Effector memory CD8-positive, alpha-beta T cell (primary cell): Measurements from ENCODE around the gene PDE6G.
"Not testable (repeated sequence)": the region's sequence is repeated elsewhere in the genome, so short reads cannot be mapped to it uniquely, and the experiment has no call there.

Experiments used
- ATAC-seq: fragments of 150-1000 bp; cut with Tn5 transposase; replicated peaks from 2 replicates; pipeline ENCODE4 v1.10.0; 2021; ENCODE audit warnings: mild to moderate bottlenecking, moderate library complexity
- DNase-seq, 3 experiments: peaks; one replicate each; pipeline ENCODE4 v3.0.0; 2021
- H3K27ac Mint-ChIP-seq, 2 donors: one replicate each; pipeline ENCODE4 v1.8.0; 2022; ENCODE audit warnings: mild to moderate bottlenecking in 2 of 2, mixed read lengths in 2 of 2, moderate library complexity in 2 of 2
- H3K27me3 Mint-ChIP-seq, 2 donors: one replicate each; pipeline ENCODE4 v1.8.0; 2022; ENCODE audit warnings: mixed read lengths in 2 of 2
- H3K36me3 Mint-ChIP-seq: one replicate; pipeline ENCODE4 v1.8.0; 2022; ENCODE audit warnings: mild to moderate bottlenecking, moderate library complexity, mixed read lengths; ENCODE audit not compliant: insufficient read depth
- H3K4me1 Mint-ChIP-seq, 2 donors: one replicate each; pipeline ENCODE4 v1.8.0; 2022; ENCODE audit warnings: low read depth in 2 of 2, mixed read lengths in 2 of 2
- H3K4me3 Mint-ChIP-seq, 2 donors: one replicate each; pipeline ENCODE4 v1.8.0; 2022; ENCODE audit warnings: mild to moderate bottlenecking in 2 of 2, mixed read lengths in 2 of 2, moderate library complexity in 2 of 2
- H3K9me3 Mint-ChIP-seq, 2 donors: one replicate each; pipeline ENCODE4 v1.8.0; 2022; ENCODE audit warnings: mixed read lengths in 2 of 2

PDE6G gene

DNA sequence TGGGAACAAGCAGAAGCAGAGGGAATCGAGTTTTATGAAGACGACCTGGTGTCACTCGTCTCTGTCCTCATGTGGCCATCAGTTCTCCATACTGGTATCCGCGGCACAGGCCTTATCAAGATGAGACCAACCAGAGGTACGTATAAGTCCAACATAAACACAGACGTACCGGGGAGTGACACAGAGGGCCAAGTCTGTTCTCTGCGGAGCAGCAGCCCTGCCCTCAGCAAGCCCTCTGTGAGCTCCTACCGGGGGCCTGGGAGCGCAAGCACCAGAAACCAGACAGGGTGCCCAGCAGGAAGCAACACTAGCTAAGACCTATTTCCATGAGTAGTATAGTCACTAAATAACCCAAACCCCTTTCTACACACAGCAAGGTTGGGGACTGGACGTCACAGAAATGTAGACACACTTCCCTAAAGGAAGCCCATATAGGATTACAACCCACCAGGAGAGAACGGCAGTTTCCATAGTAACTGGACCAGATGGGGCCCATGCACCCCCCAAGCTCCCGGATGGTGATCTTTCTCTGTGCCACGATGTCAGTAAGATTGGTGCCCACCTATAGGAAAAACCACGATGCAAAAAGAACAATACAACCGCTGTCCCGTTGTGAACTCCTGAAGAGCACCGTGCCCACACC, 26.3 kb upstream of the PDE6G start:
- ATAC-seq: no peak
- peak overlapping the region in 1 of 2 donors; percentile 91 for H3K27ac Mint-ChIP-seq
- no peaks in the 10 kb centered on the region for H3K27me3 Mint-ChIP-seq
- H3K36me3 Mint-ChIP-seq: peaks cover 17% of the 10 kb centered on the region
- H3K4me1 Mint-ChIP-seq: peaks cover 26 to 28% of the 10 kb centered on the region in 2 donors
- H3K4me3 Mint-ChIP-seq: peak overlapping the region; percentile 87 to 90
- no peaks in the 10 kb centered on the region for H3K9me3 Mint-ChIP-seq
- DNase-seq: no peak

DNA sequence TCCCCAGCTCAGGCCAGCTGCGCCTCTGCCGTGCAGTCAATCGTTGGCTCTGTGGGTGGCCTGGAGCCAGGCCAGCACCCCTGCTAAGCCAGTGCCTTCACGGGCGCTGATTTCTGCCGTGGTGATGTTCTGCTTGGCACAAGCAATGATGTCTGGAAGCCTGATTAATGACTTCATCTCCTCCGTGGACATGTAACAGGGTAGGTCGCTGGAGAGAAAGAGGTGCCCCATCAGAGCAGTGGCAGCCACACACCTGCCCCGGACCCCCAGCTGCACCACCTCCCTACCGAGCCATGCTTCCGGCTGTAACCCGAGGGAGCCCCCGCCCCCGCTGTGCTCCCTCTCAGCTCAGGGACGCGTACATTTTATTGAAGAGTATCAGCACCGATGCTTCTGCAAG, 25.3 kb upstream of the PDE6G start:
- Mint-ChIP-seq H3K9me3 (no peaks in the 10 kb centered on the region), H3K4me1 (peaks cover 19 to 22% of the 10 kb centered on the region in 2 donors), H3K27me3 (no peaks in the 10 kb centered on the region), H3K27ac (no peak overlapping the region), H3K4me3 (no peak overlapping the region), H3K36me3 (peaks cover 18% of the 10 kb centered on the region)
- ATAC-seq (no peak), DNase-seq (no peak)

DNA sequence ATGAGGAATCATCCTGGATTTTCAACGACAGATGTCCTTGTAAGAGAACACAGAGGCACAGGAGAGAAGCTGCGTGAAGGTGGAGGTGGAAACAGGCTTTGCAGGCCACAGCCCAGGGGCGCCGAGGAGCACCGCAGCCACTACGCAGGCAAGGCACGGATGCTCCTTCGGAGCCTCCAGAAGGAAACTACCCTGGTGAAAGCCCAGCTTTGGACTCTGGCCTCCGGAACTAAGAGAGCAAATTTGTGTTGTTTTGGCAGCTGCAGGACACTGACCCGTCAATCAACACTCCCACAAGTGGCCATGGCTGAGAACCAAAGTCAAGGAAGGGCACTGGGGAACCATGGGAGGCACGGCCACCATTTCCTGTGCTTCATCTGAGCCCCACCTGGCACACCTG, 23.8 kb upstream of the PDE6G start:
- peaks cover 22% of the 10 kb centered on the region in 2 donors for H3K4me1 Mint-ChIP-seq
- DNase-seq (no peak), ATAC-seq (no peak)
- H3K36me3 Mint-ChIP-seq: peaks cover 15% of the 10 kb centered on the region
- no peaks in the 10 kb centered on the region for H3K27me3 Mint-ChIP-seq
- peak overlapping the region in 1 of 2 donors; percentile 41 for H3K27ac Mint-ChIP-seq
- no peaks in the 10 kb centered on the region for H3K9me3 Mint-ChIP-seq
- no peak overlapping the region for H3K4me3 Mint-ChIP-seq

DNA sequence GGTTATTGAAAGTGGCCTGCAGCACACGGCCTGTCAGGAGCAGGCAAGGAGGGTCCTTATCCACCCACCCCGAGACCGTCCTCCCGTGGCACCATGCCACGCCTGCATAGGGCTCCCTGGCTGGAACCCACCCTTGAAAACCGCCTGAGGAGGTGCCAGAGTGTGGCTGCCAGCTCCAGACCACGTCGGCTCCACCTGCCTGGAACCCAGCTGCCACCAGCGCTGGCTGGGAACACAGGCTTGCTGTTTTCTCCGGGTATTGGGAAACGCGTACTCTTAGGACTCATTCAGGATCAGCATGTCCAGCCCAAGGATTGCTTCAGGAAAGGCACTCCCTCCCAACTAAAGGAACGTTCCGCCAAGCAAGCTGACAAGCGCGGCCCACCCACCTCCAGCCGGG, 20.6 kb upstream of the PDE6G start:
- peaks cover 6 to 7% of the 10 kb centered on the region in 2 donors for H3K4me1 Mint-ChIP-seq
- no peaks in the 10 kb centered on the region for H3K9me3 Mint-ChIP-seq
- no peak overlapping the region for H3K4me3 Mint-ChIP-seq
- H3K27ac Mint-ChIP-seq: no peak overlapping the region
- ATAC-seq (no peak), DNase-seq (no peak)
- peaks cover 27% of the 10 kb centered on the region for H3K36me3 Mint-ChIP-seq
- H3K27me3 Mint-ChIP-seq: no peaks in the 10 kb centered on the region

DNA sequence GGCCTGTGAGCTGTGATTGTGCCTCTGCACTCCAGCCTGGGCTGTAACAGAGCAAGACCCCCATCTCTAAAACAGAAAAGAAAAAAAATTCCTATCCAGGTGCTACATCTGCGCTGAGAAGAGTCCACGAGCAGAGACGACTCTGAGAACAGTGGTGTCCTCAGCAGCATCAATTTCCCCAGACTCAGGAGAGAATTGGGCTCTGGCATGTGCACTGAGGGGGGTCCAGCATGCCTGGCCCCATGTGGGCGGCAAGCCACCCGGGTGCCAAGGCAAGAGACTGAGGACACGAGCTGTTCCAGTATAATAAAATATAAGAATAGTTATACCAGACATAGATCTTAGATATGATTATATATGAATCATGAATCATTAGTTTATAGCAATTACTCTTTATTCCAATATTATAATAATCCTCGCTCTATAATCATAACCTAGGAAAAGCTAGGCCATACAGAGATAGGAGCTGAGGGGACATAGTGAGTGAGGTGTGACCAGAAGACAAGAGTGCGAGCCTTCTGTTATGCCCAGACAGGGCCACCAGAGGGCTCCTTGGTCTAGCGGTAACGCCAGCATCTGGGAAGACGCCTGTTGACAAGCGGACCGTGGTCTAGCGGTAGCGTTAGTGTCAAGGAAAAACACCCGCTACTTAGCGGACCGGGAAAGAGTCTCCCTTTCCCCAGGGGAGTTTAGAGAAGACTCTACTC, 19.3 kb upstream of the PDE6G start:
- H3K36me3 Mint-ChIP-seq: peaks cover 36% of the 10 kb centered on the region
- H3K4me3 Mint-ChIP-seq, H3K9me3 Mint-ChIP-seq, H3K27me3 Mint-ChIP-seq, H3K27ac Mint-ChIP-seq, H3K4me1 Mint-ChIP-seq, ATAC-seq: not testable (repeated sequence)
- DNase-seq: peak in 2 of 3 experiments; percentile 16 to 25

DNA sequence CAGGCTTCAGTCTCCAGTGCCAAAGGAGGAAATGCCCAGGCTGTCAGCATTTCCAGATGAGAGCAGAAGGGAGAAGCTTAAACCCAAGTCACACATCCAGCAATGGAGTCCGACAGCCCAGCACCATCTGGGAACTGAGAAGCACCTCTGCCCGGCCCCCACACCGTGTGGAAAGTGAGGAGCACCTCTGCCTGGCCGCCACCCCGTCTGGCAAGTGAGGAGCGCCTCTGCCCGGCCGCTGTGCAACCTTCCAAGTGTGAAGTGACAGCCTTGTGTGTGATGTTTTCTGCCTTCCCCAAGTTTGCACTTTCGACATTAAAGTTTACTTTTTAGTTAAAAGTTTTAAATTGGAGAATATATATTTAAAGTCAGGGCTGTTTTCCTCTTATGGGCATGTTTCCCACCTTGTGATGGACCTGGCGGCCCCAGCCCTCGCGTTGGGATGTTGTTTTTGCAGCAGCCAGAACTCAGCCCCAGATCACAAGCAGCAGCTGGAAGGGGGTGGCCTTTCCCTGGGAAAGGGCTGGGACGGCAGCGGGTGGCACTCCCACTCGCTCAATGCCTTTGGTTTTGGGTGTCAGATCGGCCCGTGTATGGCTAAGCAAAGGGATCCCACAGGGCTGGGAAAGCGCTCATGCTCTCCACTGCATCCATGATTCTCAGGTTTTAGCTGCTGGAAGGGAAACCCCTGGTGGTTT, 17.4 kb upstream of the PDE6G start:
- H3K36me3 Mint-ChIP-seq: peaks cover 41% of the 10 kb centered on the region
- ATAC-seq: no peak
- DNase-seq: no peak
- H3K9me3 Mint-ChIP-seq: no peaks in the 10 kb centered on the region
- no peaks in the 10 kb centered on the region for H3K27me3 Mint-ChIP-seq
- H3K27ac Mint-ChIP-seq: no peak overlapping the region
- H3K4me3 Mint-ChIP-seq: no peak overlapping the region
- peaks cover 6 to 7% of the 10 kb centered on the region in 2 donors for H3K4me1 Mint-ChIP-seq

DNA sequence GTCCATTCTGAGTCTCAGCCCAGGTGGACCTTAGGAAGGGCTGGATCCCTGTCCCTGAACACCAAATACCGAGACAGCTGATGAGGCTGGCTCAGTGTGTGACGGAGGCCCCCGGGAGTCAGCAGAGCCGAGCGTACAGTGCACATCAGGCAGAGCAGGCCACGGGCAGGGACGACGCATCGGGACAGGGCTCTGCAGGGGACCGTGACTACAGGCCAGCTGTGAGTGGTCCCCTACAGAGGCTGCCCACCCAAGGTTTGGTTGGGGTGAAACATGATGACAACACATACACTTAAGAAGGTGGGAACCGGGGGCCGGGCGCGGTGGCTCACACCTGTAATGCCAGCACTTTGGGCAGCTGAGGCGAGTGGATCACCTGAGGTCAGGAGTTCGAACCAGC, 16.6 kb upstream of the PDE6G start:
- H3K36me3 Mint-ChIP-seq: peaks cover 43% of the 10 kb centered on the region
- no peaks in the 10 kb centered on the region for H3K27me3 Mint-ChIP-seq
- DNase-seq (no peak), ATAC-seq (no peak)
- H3K27ac Mint-ChIP-seq: no peak overlapping the region
- H3K9me3 Mint-ChIP-seq: no peaks in the 10 kb centered on the region
- no peak overlapping the region for H3K4me3 Mint-ChIP-seq
- H3K4me1 Mint-ChIP-seq: peaks cover 7 to 12% of the 10 kb centered on the region in 2 donors

DNA sequence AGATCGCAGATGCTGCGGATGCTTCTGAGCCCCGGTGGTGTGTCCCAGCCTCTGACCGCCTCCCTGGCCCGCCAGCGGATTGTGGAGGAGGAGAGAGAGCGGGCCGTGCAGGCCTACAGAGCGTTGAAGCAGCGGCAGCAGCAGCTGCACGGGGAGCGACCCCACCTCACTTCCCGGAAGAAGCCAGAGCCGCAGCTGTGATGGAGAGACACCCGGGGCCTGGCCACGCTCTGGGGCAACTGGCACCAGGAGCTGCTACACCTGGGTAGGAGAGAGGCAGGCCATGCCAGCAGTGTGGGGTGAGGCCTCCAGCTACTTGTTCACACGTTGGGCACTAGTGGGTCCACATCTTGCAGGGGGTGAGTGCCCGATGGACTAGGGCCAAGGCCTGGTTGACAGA, 16.2 kb upstream of the PDE6G start:
- Mint-ChIP-seq H3K27ac (no peak overlapping the region), H3K36me3 (peaks cover 44% of the 10 kb centered on the region), H3K27me3 (no peaks in the 10 kb centered on the region), H3K9me3 (no peaks in the 10 kb centered on the region), H3K4me1 (peaks cover 12 to 16% of the 10 kb centered on the region in 2 donors), H3K4me3 (no peak overlapping the region)
- no peak for ATAC-seq
- no peak for DNase-seq

DNA sequence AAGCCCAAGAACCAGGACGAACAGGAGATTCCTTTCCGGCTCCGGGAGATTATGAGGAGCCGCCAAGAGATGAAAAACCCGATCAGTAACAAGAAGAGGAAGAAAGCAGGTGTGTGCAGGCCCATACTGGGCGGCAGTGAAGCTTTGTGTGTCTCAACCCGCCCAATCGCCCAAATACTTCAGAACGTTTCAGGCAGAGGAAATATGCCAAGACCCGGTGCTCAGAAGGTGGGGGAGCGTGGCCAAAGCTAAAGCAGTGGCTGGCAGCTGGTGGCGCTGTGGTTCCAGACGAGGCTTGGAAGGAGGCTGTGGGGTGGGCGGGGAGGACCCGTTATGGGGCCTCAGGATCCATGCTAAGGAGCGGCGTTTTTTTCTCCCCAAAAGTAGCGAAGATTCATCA, 11.4 kb upstream of the PDE6G start:
- Mint-ChIP-seq H3K9me3 (no peaks in the 10 kb centered on the region), H3K4me1 (peaks cover 18 to 21% of the 10 kb centered on the region in 2 donors), H3K27me3 (no peaks in the 10 kb centered on the region), H3K4me3 (peak overlapping the region; percentile 92 to 94), H3K27ac (peak overlapping the region; percentile 86 to 91), H3K36me3 (peaks cover 50% of the 10 kb centered on the region)
- DNase-seq (no peak), ATAC-seq (no peak)

DNA sequence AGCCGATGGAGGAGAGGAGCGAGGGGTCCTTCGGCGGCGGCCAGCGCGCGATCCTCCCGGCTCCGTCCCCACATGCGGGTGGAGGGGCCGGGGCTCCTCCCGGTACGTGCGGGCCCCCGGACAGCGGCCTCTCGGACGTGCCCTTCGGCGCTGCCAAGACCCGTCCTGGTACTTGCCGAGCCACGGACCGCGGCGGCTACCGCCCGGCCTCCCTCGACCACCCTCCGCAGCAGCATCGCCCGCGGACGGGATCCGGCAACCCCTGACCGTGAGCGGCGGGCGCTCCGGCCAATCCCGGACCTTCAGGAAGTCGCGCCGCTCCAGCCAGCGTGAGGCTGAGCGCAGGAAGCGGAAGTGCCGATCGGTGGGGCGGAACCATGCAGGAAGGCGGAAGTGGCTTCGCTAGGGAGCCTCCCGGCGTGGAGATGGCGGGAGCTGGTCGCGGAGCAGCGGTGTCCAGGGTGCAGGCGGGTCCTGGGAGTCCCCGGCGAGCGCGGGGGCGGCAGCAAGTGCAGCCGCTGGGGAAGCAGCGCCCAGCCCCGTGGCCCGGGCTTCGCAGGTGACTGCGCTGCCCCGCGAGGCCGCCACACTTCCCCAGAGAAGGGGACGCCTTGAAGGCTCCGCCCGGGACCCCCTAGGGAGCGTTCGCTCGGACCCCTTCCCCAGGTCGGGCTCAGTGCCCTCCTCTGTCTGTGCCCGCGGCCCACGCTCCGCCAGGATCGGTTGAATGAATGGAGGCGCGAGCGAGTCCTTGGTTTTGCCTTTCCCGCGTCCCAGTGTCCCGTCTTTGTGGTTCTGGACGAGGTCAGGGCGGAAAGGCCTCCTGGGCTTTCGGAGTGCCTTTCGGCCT, 10.2 kb upstream of the PDE6G start, which contains the start of the genes CCDC137 and OXLD1:
TSS of gene CCDC137 (plus strand) at position 396 of the 850 bp plus-strand sequence. CDS start at position 426, 30 bp downstream.
TSS of gene OXLD1 (minus strand) at position 264 of the 850 bp plus-strand sequence. CDS start at position 236, 28 bp downstream.
- Mint-ChIP-seq H3K4me1 (peaks cover 18 to 21% of the 10 kb centered on the region in 2 donors), H3K27ac (peak within 1 kb of the TSS; percentile 86 to 91), H3K27me3 (no peaks in the 10 kb centered on the region), H3K4me3 (peak within 1 kb of the TSS; percentile 92 to 94), H3K9me3 (no peaks in the 10 kb centered on the region), H3K36me3 (peaks cover 44% of the 10 kb centered on the region)
- peak; percentile 88 to 89 (median 88) for DNase-seq
- ATAC-seq: peak; percentile 94

DNA sequence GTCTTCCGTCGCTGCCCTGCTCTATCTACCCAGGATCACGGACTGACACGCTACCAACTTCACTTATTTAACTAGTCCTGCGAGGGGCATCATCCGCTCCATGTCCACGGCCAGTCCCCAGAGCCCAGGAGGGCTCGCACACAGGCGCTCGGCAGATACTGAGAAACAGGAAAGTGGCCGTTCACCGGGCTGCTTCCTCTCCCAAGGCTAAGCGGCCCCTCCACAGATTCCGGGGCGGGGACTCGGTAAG, 9.7 kb upstream of the PDE6G start:
- no peaks in the 10 kb centered on the region for H3K27me3 Mint-ChIP-seq
- H3K36me3 Mint-ChIP-seq: peaks cover 38% of the 10 kb centered on the region
- H3K9me3 Mint-ChIP-seq: no peaks in the 10 kb centered on the region

DNA sequence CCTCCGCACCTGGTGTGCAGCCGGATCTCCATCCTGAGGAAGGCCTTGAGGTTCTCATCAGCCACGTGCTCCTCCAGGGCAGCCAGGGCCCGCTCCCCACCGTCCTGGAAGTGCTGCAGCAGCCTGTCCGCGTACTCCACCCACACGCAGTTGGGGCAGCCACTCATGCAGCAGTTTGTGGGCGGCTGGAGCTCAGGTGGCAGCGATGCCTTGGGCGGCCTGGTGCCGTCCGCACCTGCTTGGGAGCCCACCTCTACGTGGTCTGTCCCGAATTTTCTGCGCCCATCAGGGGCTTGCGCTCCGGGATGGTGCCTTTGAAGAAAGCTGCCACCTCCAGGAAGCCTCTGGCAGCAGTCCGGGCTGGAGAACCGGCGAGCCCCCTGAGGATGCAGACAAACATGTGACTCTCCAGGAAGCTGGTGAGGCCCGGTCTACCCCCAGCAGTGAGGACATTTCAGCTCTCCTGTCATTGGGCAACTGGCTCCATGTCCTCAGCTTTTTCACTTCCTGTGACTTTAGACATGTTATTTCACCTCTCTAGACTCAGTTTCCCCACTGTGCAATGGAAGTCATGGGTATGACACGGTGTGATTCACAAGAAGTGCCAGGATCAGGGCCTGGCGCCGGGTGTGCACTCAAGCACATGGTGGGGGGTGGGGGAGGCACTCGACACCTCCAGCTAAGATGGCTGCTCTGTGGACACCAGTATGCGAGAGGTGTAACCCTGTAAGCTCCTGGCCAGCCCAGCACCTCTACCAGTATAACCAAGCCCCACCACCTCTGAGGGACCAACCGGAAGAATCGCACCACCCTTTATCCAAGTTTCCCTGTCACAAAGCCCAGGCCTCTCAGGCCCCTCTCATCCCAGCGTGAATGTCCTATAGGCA, 9.1 kb upstream of the PDE6G start:
- H3K4me3 Mint-ChIP-seq: peak overlapping the region; percentile 92 to 94
- H3K27ac Mint-ChIP-seq: peak overlapping the region; percentile 86 to 91
- DNase-seq (peak in 2 of 3 experiments; percentile 15 to 23), ATAC-seq (peak; percentile 26)
- H3K36me3 Mint-ChIP-seq: peaks cover 34% of the 10 kb centered on the region
- peaks cover 18 to 21% of the 10 kb centered on the region in 2 donors for H3K4me1 Mint-ChIP-seq
- no peaks in the 10 kb centered on the region for H3K9me3 Mint-ChIP-seq
- no peaks in the 10 kb centered on the region for H3K27me3 Mint-ChIP-seq

More for the DNA sequence above, 9.7 kb upstream of the PDE6G start:
- Mint-ChIP-seq H3K4me3 (peak overlapping the region; percentile 92 to 94), H3K4me1 (peaks cover 18 to 21% of the 10 kb centered on the region in 2 donors), H3K27ac (peak overlapping the region; percentile 86 to 91)
- peak; percentile 25 for ATAC-seq
- DNase-seq: peak in 1 of 3 experiments; percentile 18
